GM12864 (cell line): ENCODE data around the gene PCDHGB6.
"Not testable (repeated sequence)": the region's sequence is repeated elsewhere in the genome, so short reads cannot be mapped to it uniquely, and the experiment has no call there.

Experiments used
- DNase-seq: peaks from one replicate; pipeline ENCODE4 v3.0.0-alpha.2; 2011; ENCODE audit warnings: low read depth
- H3K4me3 ChIP-seq: 2 replicates; pipeline ENCODE4 v1.5.1; 2011; ENCODE audit warnings: mild to moderate bottlenecking, low read depth, low read length, control low read depth
- TF ChIP-seq, protein P1 (sequence below): IDR thresholded peaks from 2 replicates; pipeline ENCODE4 v1.5.1; 2011; ENCODE audit warnings: low read depth, mild to moderate bottlenecking, moderate library complexity, low read length, control low read depth, inconsistent platforms; ENCODE audit errors: missing control alignments

PCDHGB6 gene

DNA sequence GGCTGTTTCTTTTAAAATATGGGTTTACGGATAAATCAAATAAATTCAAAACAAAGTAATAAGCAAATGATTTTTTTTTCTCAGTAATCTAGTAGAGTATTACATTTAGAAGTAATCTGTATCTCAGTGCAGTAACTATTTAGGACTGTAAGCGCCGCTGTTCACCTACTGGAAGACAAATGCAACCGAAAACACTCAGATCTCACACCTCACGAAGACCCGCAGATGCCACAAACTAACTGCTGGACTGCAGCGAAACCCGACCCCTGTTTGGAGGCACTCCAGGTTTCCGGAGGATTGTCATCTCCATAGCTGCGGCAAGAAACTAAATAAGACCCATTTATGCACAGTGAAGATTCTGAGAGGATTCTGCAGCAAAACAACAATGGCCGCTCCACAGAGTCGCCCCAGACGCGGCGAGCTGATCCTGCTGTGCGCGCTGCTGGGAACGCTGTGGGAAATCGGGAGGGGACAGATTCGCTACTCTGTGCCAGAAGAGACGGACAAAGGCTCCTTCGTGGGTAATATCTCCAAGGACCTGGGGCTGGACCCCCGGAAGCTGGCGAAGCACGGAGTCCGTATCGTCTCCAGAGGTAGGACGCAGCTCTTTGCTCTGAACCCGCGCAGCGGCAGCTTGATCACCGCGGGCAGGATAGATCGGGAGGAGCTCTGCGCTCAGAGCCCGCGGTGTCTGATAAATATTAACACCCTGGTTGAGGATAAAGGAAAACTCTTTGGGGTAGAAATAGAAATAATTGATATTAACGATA, 15.2 kb upstream of the PCDHGB6 start, which contains the start of gene PCDHGA8:
TSS of gene PCDHGA8 (plus strand) at position 205 of the 770 bp plus-strand sequence. CDS start at position 386, 181 bp downstream.
- DNase-seq: no peak
- TF ChIP-seq, protein P1, sequence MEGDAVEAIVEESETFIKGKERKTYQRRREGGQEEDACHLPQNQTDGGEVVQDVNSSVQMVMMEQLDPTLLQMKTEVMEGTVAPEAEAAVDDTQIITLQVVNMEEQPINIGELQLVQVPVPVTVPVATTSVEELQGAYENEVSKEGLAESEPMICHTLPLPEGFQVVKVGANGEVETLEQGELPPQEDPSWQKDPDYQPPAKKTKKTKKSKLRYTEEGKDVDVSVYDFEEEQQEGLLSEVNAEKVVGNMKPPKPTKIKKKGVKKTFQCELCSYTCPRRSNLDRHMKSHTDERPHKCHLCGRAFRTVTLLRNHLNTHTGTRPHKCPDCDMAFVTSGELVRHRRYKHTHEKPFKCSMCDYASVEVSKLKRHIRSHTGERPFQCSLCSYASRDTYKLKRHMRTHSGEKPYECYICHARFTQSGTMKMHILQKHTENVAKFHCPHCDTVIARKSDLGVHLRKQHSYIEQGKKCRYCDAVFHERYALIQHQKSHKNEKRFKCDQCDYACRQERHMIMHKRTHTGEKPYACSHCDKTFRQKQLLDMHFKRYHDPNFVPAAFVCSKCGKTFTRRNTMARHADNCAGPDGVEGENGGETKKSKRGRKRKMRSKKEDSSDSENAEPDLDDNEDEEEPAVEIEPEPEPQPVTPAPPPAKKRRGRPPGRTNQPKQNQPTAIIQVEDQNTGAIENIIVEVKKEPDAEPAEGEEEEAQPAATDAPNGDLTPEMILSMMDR: peak; percentile 9
- H3K4me3 ChIP-seq: no peak within 1 kb of the TSS

DNA sequence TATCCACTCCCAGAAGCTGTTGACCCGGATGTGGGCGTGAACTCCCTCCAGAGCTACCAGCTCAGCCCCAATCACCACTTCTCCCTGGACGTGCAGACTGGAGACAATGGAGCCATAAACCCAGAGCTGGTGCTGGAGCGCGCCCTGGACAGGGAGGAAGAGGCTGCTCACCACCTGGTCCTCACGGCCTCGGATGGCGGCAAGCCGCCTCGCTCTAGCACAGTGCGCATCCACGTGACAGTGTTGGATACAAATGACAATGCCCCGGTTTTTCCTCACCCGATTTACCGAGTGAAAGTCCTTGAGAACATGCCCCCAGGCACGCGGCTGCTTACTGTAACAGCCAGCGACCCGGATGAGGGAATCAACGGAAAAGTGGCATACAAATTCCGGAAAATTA, 14.6 kb upstream of the PCDHGB6 start:
- TF ChIP-seq, protein P1: no peak
- no peak overlapping the region for H3K4me3 ChIP-seq
- DNase-seq: no peak

DNA sequence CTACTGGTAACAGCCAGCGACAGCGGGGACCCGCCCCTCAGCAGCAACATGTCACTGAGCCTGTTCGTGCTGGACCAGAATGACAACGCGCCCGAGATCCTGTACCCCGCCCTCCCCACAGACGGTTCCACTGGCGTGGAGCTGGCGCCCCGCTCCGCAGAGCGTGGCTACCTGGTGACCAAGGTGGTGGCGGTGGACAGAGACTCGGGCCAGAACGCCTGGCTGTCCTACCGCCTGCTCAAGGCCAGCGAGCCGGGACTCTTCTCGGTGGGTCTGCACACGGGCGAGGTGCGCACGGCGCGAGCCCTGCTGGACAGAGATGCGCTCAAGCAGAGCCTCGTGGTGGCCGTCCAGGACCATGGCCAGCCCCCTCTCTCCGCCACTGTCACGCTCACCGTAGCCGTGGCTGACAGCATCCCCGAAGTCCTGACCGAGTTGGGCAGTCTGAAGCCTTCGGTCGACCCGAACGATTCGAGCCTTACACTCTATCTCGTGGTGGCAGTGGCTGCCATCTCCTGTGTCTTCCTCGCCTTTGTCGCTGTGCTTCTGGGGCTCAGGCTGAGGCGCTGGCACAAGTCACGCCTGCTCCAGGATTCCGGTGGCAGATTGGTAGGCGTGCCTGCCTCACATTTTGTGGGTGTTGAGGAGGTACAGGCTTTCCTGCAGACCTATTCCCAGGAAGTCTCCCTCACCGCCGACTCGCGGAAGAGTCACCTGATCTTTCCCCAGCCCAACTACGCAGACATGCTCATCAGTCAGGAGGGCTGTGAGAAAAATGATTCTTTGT, 13.2 kb upstream of the PCDHGB6 start:
- DNase-seq: not testable (repeated sequence)

DNA sequence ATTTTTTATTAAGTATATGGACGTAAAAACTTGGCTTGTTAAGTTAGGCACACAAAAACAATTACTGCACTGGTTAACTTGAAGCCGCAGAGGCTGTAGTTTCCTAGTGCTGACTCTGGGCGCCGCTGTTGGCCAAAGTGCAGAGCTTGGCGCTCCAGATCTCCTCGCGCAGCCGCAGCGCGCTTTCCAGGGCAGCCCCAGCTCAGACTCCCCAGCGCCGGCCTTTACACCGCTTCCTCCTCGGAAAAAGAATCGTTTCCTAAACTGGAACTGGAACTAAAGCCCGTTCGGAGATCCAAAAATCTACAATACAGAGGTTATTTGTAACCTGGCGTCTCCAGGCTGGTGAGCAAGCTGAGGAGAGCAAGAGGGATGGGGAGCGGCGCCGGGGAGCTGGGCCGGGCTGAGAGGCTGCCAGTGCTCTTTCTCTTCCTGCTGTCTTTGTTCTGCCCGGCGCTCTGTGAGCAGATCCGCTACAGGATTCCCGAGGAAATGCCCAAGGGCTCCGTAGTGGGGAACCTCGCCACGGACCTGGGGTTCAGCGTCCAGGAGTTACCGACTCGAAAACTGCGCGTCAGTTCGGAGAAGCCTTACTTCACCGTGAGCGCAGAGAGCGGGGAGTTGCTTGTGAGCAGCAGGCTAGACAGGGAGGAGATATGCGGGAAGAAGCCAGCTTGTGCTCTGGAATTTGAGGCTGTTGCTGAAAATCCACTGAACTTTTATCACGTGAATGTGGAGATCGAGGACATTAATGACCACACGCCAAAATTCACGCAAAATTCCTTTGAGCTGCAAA, 9.9 kb upstream of the PCDHGB6 start, which contains the start of gene PCDHGB5:
TSS of gene PCDHGB5 (plus strand) at position 192 of the 796 bp plus-strand sequence. CDS start at position 373, 181 bp downstream.
- not testable (repeated sequence) for DNase-seq

More for the DNA sequence above, 13.2 kb upstream of the PCDHGB6 start:
- H3K4me3 ChIP-seq: not testable (repeated sequence)

DNA sequence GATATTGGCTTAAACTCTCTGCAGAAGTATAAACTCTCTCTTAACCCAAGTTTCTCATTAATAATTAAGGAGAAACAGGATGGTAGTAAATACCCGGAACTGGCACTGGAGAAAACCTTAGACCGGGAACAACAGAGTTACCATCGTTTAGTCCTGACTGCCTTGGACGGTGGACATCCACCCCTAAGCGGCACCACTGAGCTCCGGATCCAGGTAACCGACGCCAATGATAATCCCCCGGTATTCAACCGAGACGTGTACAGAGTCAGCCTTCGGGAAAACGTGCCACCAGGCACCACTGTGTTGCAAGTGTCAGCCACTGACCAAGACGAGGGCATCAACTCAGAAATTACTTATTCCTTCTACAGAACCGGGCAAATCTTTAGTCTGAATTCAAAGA, 9.2 kb upstream of the PCDHGB6 start:
- TF ChIP-seq, protein P1: no peak
- DNase-seq: no peak

More for the DNA sequence above, 9.9 kb upstream of the PCDHGB6 start, which contains the start of gene PCDHGB5:
- peak within 1 kb of the TSS; percentile 53 for H3K4me3 ChIP-seq
- TF ChIP-seq, protein P1: peak; percentile 69

DNA sequence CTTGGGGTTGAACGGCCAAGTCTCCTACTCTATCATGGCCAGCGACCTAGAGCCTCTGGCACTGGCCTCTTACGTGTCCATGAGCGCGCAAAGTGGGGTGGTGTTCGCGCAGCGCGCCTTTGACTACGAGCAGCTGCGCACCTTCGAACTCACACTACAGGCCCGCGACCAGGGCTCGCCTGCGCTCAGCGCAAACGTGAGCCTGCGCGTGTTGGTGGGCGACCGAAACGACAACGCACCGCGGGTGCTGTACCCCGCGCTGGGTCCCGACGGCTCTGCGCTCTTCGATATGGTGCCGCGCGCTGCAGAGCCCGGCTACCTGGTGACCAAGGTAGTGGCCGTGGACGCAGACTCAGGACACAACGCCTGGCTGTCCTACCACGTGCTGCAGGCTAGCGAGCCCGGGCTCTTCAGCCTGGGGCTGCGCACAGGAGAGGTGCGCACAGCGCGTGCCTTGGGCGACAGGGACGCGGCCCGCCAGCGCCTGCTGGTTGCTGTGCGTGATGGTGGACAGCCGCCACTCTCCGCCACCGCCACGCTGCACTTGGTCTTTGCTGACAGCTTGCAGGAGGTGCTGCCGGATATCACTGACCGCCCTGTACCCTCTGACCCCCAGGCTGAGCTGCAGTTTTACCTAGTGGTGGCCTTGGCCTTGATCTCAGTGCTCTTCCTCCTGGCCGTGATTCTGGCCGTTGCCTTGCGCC, 8.1 kb upstream of the PCDHGB6 start:
- no peak for DNase-seq
- TF ChIP-seq, protein P1: no peak
- no peak overlapping the region for H3K4me3 ChIP-seq

More for the DNA sequence above, 9.2 kb upstream of the PCDHGB6 start:
- no peak overlapping the region; the same call in 1 of the 2 replicates for H3K4me3 ChIP-seq
